Right lobe of liver (tissue), 4 donors: ENCODE measurements around the gene WDR44.

Experiments
- CTCF ChIP-seq, 4 donors: fragments of 200-600 bp in 3 of 4; fragments of 450-650 bp in 1 of 4; IDR thresholded peaks; one replicate each; pipeline versions ENCODE4 v1.5.1 to v1.8.0; 2016 to 2022; ENCODE audit warnings: antibody characterized with exemption in 4 of 4, mild to moderate bottlenecking in 2 of 4
- POLR2A ChIP-seq: fragments of 450-650 bp; IDR thresholded peaks from one replicate; pipeline ENCODE4 v1.6.1; 2017; ENCODE audit warnings: antibody characterized with exemption, mild to moderate bottlenecking
- donor health status: DM: no; HTN: no; CAD: no.
- donor health status: DM: no; HTN: no; CAD: no.
- donor health status: DM: no; HTN: yes; CAD: no.

- TF ChIP-seq CTCF (IDR thresholded peaks at IDR 0.05) (no peak), POLR2A (no peak)
Observed at GRCh38 chrX:118353081-118353850, 7.4 kb downstream of the WDR44 start.
